ENCODE data around the gene GCH1. TPM values are rescaled to one million over a fixed set of nuclear protein-coding genes. Genes with fewer than 3 reads are reported as not detected.
"Not testable (repeated sequence)": the region's sequence is repeated elsewhere in the genome, so short reads cannot be mapped to it uniquely, and the experiment has no call there.

Gene GCH1
- total RNA-seq, 4 donors from 2014 or later, result 9.5 to 24.1 (median 15.4) TPM

- no peak for TF ChIP-seq CTCF (IDR thresholded peaks at IDR 0.05)
- no peak for TF ChIP-seq POLR2A (IDR thresholded peaks at IDR 0.05)
- H3K4me3 ChIP-seq (ENCODE audit: low read depth, poor library complexity, severe bottlenecking), result no peak overlapping the region
- intact Hi-C loops (cut with DNase I; ENCODE audit: low total_unique reads), result no loop called here
- WGBS, 2 donors, result 54 to 62% methylated on average over 1 of the region's 1 CpG
- no peak for DNase-seq (ENCODE audit: low spot score in 2 of 2)
These were observed 17.4 kb upstream of the GCH1 start for GRCh38 chr14:54920052-54920451.

DNA sequence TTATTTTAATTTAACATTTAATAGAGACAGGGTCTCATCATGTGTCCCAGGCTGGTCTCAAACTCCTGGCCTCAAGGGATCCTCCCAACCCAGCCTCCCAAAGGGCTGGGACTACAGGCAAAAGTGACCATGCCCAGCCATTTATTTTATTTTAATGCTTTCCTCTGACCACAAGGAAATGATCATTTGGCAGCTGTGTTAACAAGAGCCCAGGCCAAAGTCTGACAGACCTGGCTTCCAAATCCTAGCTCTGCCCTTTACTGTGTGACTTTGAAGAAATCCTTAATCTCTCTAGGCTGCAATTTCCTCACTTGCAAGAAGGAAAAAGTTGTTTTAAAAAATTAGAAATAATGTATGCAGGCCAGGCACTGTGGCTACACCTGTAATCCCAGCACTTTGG lies 16.7 kb upstream of the GCH1 start:
- no peak for TF ChIP-seq CTCF (IDR thresholded peaks at IDR 0.05)
- no peak for TF ChIP-seq POLR2A (IDR thresholded peaks at IDR 0.05)
- intact Hi-C loops (cut with DNase I; ENCODE audit: low total_unique reads), result no loop called here
- no peak for DNase-seq (ENCODE audit: low spot score in 2 of 2)
- H3K4me3 ChIP-seq (ENCODE audit: low read depth, poor library complexity, severe bottlenecking), result no peak overlapping the region

DNA sequence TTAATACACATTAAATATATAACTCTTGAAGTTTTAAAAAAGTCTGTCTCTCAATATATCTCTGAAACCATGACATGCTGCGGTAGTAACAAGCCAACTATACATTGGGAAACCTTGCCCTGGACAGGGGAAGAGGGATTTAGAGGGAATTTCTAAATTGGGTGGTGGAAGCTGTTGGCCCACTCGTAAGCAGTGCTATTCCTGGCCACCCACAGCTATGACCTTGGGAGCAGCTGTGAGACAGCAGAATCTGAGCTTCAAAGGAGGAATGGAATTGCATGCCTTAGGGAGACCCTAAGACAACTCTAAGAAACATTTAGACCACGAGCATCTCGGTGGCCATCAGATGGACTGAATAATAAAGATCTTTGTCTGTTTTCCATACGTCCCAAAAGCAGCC lies 15.8 kb upstream of the GCH1 start:
- intact Hi-C loops (cut with DNase I; ENCODE audit: low total_unique reads), result no loop called here
- 66 to 78% methylated on average over 5 of the region's 5 CpGs for WGBS, 2 donors
- TF ChIP-seq POLR2A (IDR thresholded peaks at IDR 0.05), result no peak
- no peak for TF ChIP-seq CTCF (IDR thresholded peaks at IDR 0.05)
- H3K4me3 ChIP-seq (ENCODE audit: low read depth, poor library complexity, severe bottlenecking), result no peak overlapping the region
- no peak for DNase-seq (ENCODE audit: low spot score in 2 of 2)

GRCh38 chr14:54916101-54916500 lies 13.5 kb upstream of the GCH1 start:
- WGBS, 2 donors, result 91 to 93% methylated on average over 1 of the region's 1 CpG
- TF ChIP-seq CTCF (IDR thresholded peaks at IDR 0.05) (no peak), POLR2A (IDR thresholded peaks at IDR 0.05) (no peak)
- DNase-seq (ENCODE audit: low spot score in 2 of 2), result no peak
- H3K4me3 ChIP-seq (ENCODE audit: low read depth, poor library complexity, severe bottlenecking), result no peak overlapping the region
- intact Hi-C loops (cut with DNase I; ENCODE audit: low total_unique reads), result no loop called here

GRCh38 chr14:54909817-54910558 lies 7.4 kb upstream of the GCH1 start:
- DNase-seq (ENCODE audit: low spot score in 2 of 2), result no peak
- H3K4me3 ChIP-seq (ENCODE audit: low read depth, poor library complexity, severe bottlenecking), result no peak overlapping the region
- TF ChIP-seq POLR2A (IDR thresholded peaks at IDR 0.05) (no peak), CTCF (IDR thresholded peaks at IDR 0.05) (no peak)
- 86 to 88% methylated on average over 5 of the region's 5 CpGs for WGBS, 2 donors
- intact Hi-C loops (cut with DNase I; ENCODE audit: low total_unique reads), result no loop called here

GRCh38 chr14:54908973-54909372 lies 6.3 kb upstream of the GCH1 start:
- DNase-seq (ENCODE audit: low spot score in 2 of 2); H3K4me3 ChIP-seq (ENCODE audit: low read depth, poor library complexity, severe bottlenecking); intact Hi-C loops (cut with DNase I; ENCODE audit: low total_unique reads): not testable (repeated sequence)
- WGBS, 2 donors, result 71 to 82% methylated on average over 4 of the region's 4 CpGs

Measured in lower leg skin (tissue), 4 donors.